Loucy (cell line): ENCODE measurements around the gene CIC.

ENCODE experiments used
- H2AFZ ChIP-seq: fragments of 200-600 bp; sonication (generic); 2 replicates; pipeline ENCODE4 v1.6.0; 2016; ENCODE audit warnings: antibody characterized with exemption, mild to moderate bottlenecking, low read length, moderate library complexity
- H3F3A ChIP-seq: fragments of 200-600 bp; 2 replicates; pipeline ENCODE4 v1.6.0; 2016; ENCODE audit warnings: antibody characterized with exemption, low read depth, mild to moderate bottlenecking
- H3K27me3 ChIP-seq: fragments of 200-600 bp; sonication (generic); 2 replicates; pipeline ENCODE4 v1.6.1; 2014; ENCODE audit warnings: low read length, mild to moderate bottlenecking; ENCODE audit not compliant: insufficient read depth, poor library complexity, severe bottlenecking
- H3K36me3 ChIP-seq: fragments of 200-600 bp; sonication (generic); 2 replicates; pipeline ENCODE4 v1.6.1; 2016; ENCODE audit warnings: low read length; ENCODE audit not compliant: insufficient read depth
- H3K4me1 ChIP-seq: fragments of 200-600 bp; sonication (generic); 2 replicates; pipeline ENCODE4 v1.5.1; 2014; ENCODE audit warnings: low read length, mild to moderate bottlenecking; ENCODE audit not compliant: insufficient read depth, poor library complexity, severe bottlenecking
- H3K4me2 ChIP-seq: fragments of 200-600 bp; sonication (generic); 2 replicates; pipeline ENCODE4 v1.6.0; 2014; ENCODE audit warnings: antibody characterized with exemption, low read length, low read depth, mild to moderate bottlenecking; ENCODE audit not compliant: poor library complexity, severe bottlenecking
- H3K4me3 ChIP-seq: fragments of 200-600 bp; sonication (generic); 2 replicates; pipeline ENCODE4 v1.5.1; 2014; ENCODE audit warnings: low read length, mild to moderate bottlenecking, mixed read lengths; ENCODE audit not compliant: poor library complexity, severe bottlenecking
- H3K79me2 ChIP-seq: fragments of 200-600 bp; sonication (generic); 2 replicates; pipeline ENCODE4 v1.6.1; 2014; ENCODE audit warnings: low read length; ENCODE audit not compliant: insufficient read depth
- H3K9ac ChIP-seq: fragments of 200-600 bp; sonication (generic); 2 replicates; pipeline ENCODE4 v1.6.0; 2014; ENCODE audit warnings: mild to moderate bottlenecking, low read depth, low read length, moderate library complexity; ENCODE audit not compliant: poor library complexity, severe bottlenecking
- H3K9me2 ChIP-seq: fragments of 200-600 bp; sonication (generic); replicated peaks from 2 replicates; pipeline ENCODE4 v1.6.1; 2016; ENCODE audit warnings: low read depth, low read length, mixed read lengths
- H3K9me3 ChIP-seq: fragments of 200-600 bp; sonication (generic); 2 replicates; pipeline ENCODE4 v1.6.1; 2014; ENCODE audit warnings: mild to moderate bottlenecking, antibody characterized with exemption, low read length, low read depth; ENCODE audit not compliant: insufficient read depth
- H4K20me1 ChIP-seq: fragments of 200-600 bp; sonication (generic); 2 replicates; pipeline ENCODE4 v1.6.0; 2014; ENCODE audit warnings: antibody characterized with exemption, low read length, mild to moderate bottlenecking; ENCODE audit not compliant: insufficient read depth, poor library complexity, severe bottlenecking
- CTCF ChIP-seq: fragments of 200-600 bp; sonication (generic); conservative IDR thresholded peaks from 2 replicates; pipeline ENCODE4 v1.5.1; 2014; ENCODE audit warnings: mild to moderate bottlenecking, antibody characterized with exemption, low read length
- EZH2phosphoT487 ChIP-seq: fragments of 200-600 bp; IDR thresholded peaks from 2 replicates; pipeline ENCODE4 v1.6.1; 2018; ENCODE audit warnings: antibody characterized with exemption, mild to moderate bottlenecking, moderate library complexity, borderline replicate concordance

CIC gene

DNA sequence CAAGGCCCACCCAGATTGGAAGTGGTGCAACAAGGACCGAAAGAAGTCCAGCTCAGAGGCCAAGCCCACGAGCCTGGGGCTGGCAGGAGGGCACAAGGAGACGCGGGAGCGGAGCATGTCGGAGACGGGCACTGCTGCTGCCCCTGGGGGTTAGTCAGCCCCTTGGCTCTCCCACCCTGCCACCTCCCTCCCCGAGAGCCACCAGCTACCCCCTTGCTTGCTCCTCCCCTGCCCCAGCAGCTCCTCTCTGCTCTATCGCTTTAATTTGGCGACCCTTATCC is 18.7 kb downstream of the CIC start:
- Histone ChIP-seq H3K9me3 (no peaks in the 10 kb centered on the region), H2AFZ (no peak overlapping the region), H3K9me2 (no peaks in the 10 kb centered on the region), H4K20me1 (peaks cover 23% of the 10 kb centered on the region), H3K4me3 (no peak overlapping the region), H3K27me3 (no peaks in the 10 kb centered on the region), H3K4me1 (peaks cover 24% of the 10 kb centered on the region), H3F3A (no peaks in the 10 kb centered on the region), H3K79me2 (peaks cover 25% of the 10 kb centered on the region), H3K36me3 (peaks cover 47% of the 10 kb centered on the region; the same call in 1 of the 2 replicates), H3K4me2 (no peak overlapping the region), H3K9ac (no peak overlapping the region)
- TF ChIP-seq CTCF (no peak), EZH2phosphoT487 (no peak)

GRCh38 chr19:42288387-42288786 is 19.3 kb downstream of the CIC start:
- Histone ChIP-seq H3K4me2 (no peak overlapping the region), H3K9me2 (no peaks in the 10 kb centered on the region), H3K79me2 (peaks cover 25% of the 10 kb centered on the region), H3K36me3 (peaks cover 52% of the 10 kb centered on the region; the same call in 1 of the 2 replicates), H3F3A (no peaks in the 10 kb centered on the region), H3K9me3 (no peaks in the 10 kb centered on the region), H2AFZ (no peak overlapping the region), H3K9ac (no peak overlapping the region), H4K20me1 (peaks cover 23% of the 10 kb centered on the region), H3K4me1 (peaks cover 19% of the 10 kb centered on the region), H3K4me3 (no peak overlapping the region), H3K27me3 (no peaks in the 10 kb centered on the region)
- TF ChIP-seq CTCF (no peak), EZH2phosphoT487 (no peak)

DNA sequence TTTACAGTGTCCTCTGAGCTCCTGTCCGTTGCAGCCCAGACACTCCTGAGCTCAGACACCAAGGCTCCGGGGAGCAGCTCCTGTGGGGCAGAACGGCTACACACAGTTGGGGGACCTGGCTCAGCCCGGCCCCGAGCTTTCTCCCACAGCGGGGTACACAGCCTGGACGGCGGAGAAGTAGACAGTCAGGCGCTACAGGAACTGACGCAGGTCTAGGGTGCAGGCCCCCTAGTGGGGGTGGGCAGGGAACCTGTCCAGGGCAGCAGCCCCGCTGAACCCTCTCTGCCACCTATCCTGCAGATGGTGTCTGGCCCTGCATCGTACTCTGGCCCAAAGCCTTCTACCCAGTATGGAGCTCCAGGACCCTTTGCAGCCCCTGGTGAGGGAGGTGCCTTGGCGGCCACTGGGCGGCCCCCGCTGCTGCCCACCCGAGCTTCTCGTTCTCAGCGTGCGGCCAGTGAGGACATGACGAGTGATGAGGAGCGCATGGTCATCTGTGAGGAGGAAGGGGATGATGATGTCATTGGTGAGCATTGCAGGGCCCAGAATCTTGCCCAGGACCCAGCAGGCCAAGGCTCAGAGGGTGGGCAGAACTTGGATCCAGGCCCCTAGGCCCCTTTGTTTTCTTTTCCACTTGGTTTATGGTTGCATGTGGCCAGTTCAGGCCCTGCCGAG is 20.0 kb downstream of the CIC start:
- Histone ChIP-seq H3K4me1 (peaks cover 19% of the 10 kb centered on the region), H2AFZ (no peak overlapping the region), H3K27me3 (no peaks in the 10 kb centered on the region), H3K9me2 (no peaks in the 10 kb centered on the region), H3K4me3 (no peak overlapping the region), H3K79me2 (peaks cover 25% of the 10 kb centered on the region), H3K9ac (no peak overlapping the region), H3K9me3 (no peaks in the 10 kb centered on the region), H3K36me3 (peaks cover 58% of the 10 kb centered on the region; the same call in 1 of the 2 replicates), H4K20me1 (peaks cover 23% of the 10 kb centered on the region), H3F3A (no peaks in the 10 kb centered on the region), H3K4me2 (no peak overlapping the region)
- TF ChIP-seq CTCF: no peak
- TF ChIP-seq EZH2phosphoT487: no peak
